ENCODE measurements around the gene CAB39. TPM values are rescaled to one million over a fixed set of nuclear protein-coding genes. Genes with fewer than 3 reads are reported as not detected.

The CAB39 gene
- total RNA-seq, 1 donor from 2014 or later = 22.6 TPM

GRCh38 chr2:230748087-230748486, 35.4 kb downstream of the CAB39 start:
- no peak for ATAC-seq

GRCh38 chr2:230749111-230749510, 36.5 kb downstream of the CAB39 start:
- DNase-seq (ENCODE audit: low spot score) = no peak
- no peak for ATAC-seq

More at GRCh38 chr2:230748087-230748486, 35.4 kb downstream of the CAB39 start:
- DNase-seq (ENCODE audit: low spot score) = no peak

GRCh38 chr2:230751062-230751461, 38.4 kb downstream of the CAB39 start:
- ATAC-seq (no peak), DNase-seq (ENCODE audit: low spot score) (no peak)

GRCh38 chr2:230754200-230754599, 41.6 kb downstream of the CAB39 start:
- ATAC-seq (no peak), DNase-seq (ENCODE audit: low spot score) (no peak)

- no peak for DNase-seq (ENCODE audit: low spot score)
- ATAC-seq = no peak
Measured at GRCh38 chr2:230757476-230757875, 44.8 kb downstream of the CAB39 start.

- ATAC-seq (no peak), DNase-seq (ENCODE audit: low spot score) (no peak)
Measured at GRCh38 chr2:230758566-230759480, 46.2 kb downstream of the CAB39 start.

GRCh38 chr2:230759481-230760167, 47.0 kb downstream of the CAB39 start:
- ATAC-seq (no peak), DNase-seq (ENCODE audit: low spot score) (no peak)

- no peak for DNase-seq (ENCODE audit: low spot score)
- no peak for ATAC-seq
Measured at GRCh38 chr2:230761704-230762103, 49.1 kb downstream of the CAB39 start.

- peak; percentile 59 for ATAC-seq
- DNase-seq (ENCODE audit: low spot score) = no peak
Measured at GRCh38 chr2:230762317-230762896, 49.8 kb downstream of the CAB39 start.

- DNase-seq (ENCODE audit: low spot score) = no peak
- no peak for ATAC-seq
Measured at GRCh38 chr2:230764346-230764745, 51.7 kb downstream of the CAB39 start.

- ATAC-seq = no peak
- no peak for DNase-seq (ENCODE audit: low spot score)
Measured at GRCh38 chr2:230765611-230766300, 53.1 kb downstream of the CAB39 start.

- DNase-seq (ENCODE audit: low spot score) (no peak), ATAC-seq (no peak)
Measured at GRCh38 chr2:230767862-230768388, 55.3 kb downstream of the CAB39 start.

GRCh38 chr2:230770804-230771203, 58.2 kb downstream of the CAB39 start:
- ATAC-seq (no peak), DNase-seq (ENCODE audit: low spot score) (no peak)

GRCh38 chr2:230772156-230772555, 59.5 kb downstream of the CAB39 start:
- ATAC-seq = no peak
- DNase-seq (ENCODE audit: low spot score) = no peak

- no peak for DNase-seq (ENCODE audit: low spot score)
- no peak for ATAC-seq
Measured at GRCh38 chr2:230773039-230773773, 60.6 kb downstream of the CAB39 start.

- ATAC-seq = no peak
Measured at GRCh38 chr2:230774348-230774951, 61.8 kb downstream of the CAB39 start.

GRCh38 chr2:230775737-230776136, 63.1 kb downstream of the CAB39 start:
- no peak for DNase-seq (ENCODE audit: low spot score)
- ATAC-seq = no peak

More at GRCh38 chr2:230774348-230774951, 61.8 kb downstream of the CAB39 start:
- no peak for DNase-seq (ENCODE audit: low spot score)

- DNase-seq (ENCODE audit: low spot score) = no peak
- ATAC-seq = no peak
Measured at GRCh38 chr2:230777721-230778120, 65.1 kb downstream of the CAB39 start.

GRCh38 chr2:230778350-230779063, 65.9 kb downstream of the CAB39 start:
- no peak for ATAC-seq
- DNase-seq (ENCODE audit: low spot score) = no peak
